ENCODE results near the gene IQCF2. TPM values are rescaled to one million over a fixed set of nuclear protein-coding genes. Genes with fewer than 3 reads are reported as not detected.

IQCF2 gene
- total RNA-seq, 4 donors from 2014 or later = not detected

DNA sequence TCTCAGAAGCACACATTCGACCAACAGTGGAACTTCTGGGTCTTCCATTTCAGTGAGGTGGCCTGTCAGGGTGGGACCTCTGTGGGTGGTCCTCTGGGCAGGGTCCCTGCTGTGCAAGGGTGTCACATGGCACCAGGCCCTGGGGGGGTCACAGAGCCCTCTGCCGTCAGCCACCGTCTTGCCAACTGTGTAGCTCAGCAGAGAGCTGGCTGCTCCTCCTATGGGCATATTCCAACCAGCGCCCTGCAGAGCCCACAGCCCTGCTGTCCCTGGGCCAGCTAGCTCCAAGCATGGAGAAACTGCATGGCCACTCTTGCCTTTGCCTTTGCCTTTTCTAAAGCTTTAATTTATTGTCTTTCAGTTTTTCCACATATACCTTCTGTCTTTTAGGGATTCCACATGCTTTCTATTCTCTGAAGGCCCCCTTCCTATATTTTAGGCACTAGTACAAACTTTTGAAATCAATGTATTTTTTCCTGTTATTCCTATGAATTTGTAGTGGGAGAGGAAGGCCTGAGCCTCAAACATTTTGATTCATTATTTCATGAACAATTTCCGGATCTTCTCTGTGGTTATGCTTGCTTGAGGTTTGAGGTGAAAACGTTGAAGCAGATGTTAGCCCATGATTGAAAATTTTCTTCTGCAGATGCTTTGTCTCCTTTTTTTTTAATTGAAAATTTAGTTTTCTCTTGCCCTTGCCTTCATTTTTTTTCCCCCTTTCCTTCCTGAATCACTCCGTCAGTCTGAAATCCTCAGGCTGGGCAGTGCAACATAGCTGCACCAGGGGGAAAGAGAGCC lies 30.0 kb downstream of the IQCF2 start:
- Histone ChIP-seq H3K27me3 (no peaks in the 10 kb centered on the region), H3K36me3 (no peaks in the 10 kb centered on the region), H3K4me3 (no peak overlapping the region), H3K4me1 (no peaks in the 10 kb centered on the region), H3K27ac (no peak overlapping the region), H3K9me3 (no peaks in the 10 kb centered on the region)
- no peak for DNase-seq (ENCODE audit: low spot score in 2 of 2)
- no peak for TF ChIP-seq EP300 (IDR thresholded peaks at IDR 0.05)
- TF ChIP-seq POLR2A (IDR thresholded peaks at IDR 0.05) = no peak
- TF ChIP-seq, protein P1, sequence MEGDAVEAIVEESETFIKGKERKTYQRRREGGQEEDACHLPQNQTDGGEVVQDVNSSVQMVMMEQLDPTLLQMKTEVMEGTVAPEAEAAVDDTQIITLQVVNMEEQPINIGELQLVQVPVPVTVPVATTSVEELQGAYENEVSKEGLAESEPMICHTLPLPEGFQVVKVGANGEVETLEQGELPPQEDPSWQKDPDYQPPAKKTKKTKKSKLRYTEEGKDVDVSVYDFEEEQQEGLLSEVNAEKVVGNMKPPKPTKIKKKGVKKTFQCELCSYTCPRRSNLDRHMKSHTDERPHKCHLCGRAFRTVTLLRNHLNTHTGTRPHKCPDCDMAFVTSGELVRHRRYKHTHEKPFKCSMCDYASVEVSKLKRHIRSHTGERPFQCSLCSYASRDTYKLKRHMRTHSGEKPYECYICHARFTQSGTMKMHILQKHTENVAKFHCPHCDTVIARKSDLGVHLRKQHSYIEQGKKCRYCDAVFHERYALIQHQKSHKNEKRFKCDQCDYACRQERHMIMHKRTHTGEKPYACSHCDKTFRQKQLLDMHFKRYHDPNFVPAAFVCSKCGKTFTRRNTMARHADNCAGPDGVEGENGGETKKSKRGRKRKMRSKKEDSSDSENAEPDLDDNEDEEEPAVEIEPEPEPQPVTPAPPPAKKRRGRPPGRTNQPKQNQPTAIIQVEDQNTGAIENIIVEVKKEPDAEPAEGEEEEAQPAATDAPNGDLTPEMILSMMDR (IDR thresholded peaks at IDR 0.05) = no peak
- TF ChIP-seq POLR2AphosphoS5 (IDR thresholded peaks at IDR 0.05) = no peak
- 77% methylated on average over 7 of the region's 7 CpGs for WGBS

DNA sequence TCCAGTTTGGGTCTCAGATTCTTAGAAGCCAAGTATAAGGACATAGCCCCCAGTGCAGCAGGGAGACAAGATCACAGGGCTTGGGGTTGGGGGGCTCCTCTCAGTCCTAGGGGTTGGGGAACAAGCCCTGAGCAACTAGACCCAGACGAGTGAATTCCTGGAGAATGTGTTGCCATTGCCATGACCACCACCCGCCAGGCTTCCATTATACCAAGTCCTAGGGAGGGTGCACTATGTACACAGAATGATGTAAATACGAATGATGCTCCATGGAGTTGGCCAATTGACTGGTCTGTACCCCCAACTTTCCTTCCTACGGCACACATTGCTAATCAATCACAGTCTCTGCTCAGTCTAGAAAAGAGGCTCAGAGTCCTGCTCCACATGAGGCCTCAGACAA lies 33.0 kb downstream of the IQCF2 start:
- TF ChIP-seq, protein P1 (IDR thresholded peaks at IDR 0.05) = no peak
- no peak for TF ChIP-seq EP300 (IDR thresholded peaks at IDR 0.05)
- TF ChIP-seq POLR2AphosphoS5 (IDR thresholded peaks at IDR 0.05) = no peak
- TF ChIP-seq POLR2A (IDR thresholded peaks at IDR 0.05) = no peak

DNA sequence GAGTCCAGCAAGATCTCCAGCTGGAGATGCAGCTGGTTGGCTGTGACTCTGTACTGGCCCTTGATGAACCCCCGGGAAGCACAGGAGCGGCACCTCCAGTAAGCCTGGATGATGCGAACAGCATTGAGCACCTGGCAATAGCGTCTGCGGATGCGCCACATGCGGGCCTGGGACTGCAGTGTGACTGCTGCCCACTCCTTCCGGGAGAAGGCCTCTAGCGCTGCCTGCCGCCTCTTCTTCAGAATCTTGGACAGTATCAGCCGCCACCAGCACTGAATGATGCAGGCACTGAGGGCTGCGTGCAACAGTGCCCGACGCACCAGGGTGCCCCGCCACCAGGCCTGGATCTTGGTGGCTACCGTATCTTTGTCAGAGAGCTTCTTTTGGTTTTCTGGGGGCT lies 33.5 kb downstream of the IQCF2 start:
- TF ChIP-seq, protein P1 (IDR thresholded peaks at IDR 0.05) = no peak
- no peak for TF ChIP-seq EP300 (IDR thresholded peaks at IDR 0.05)
- DNase-seq (ENCODE audit: low spot score in 2 of 2) = no peak
- no peaks in the 10 kb centered on the region for H3K27me3 ChIP-seq

More for the DNA sequence above, 33.0 kb downstream of the IQCF2 start:
- Histone ChIP-seq H3K27me3 (no peaks in the 10 kb centered on the region), H3K4me3 (no peak overlapping the region), H3K4me1 (no peaks in the 10 kb centered on the region), H3K36me3 (no peaks in the 10 kb centered on the region), H3K9me3 (no peaks in the 10 kb centered on the region), H3K27ac (no peak overlapping the region)
- no peak for DNase-seq (ENCODE audit: low spot score in 2 of 2)
- WGBS = 94% methylated on average over 4 of the region's 4 CpGs

DNA sequence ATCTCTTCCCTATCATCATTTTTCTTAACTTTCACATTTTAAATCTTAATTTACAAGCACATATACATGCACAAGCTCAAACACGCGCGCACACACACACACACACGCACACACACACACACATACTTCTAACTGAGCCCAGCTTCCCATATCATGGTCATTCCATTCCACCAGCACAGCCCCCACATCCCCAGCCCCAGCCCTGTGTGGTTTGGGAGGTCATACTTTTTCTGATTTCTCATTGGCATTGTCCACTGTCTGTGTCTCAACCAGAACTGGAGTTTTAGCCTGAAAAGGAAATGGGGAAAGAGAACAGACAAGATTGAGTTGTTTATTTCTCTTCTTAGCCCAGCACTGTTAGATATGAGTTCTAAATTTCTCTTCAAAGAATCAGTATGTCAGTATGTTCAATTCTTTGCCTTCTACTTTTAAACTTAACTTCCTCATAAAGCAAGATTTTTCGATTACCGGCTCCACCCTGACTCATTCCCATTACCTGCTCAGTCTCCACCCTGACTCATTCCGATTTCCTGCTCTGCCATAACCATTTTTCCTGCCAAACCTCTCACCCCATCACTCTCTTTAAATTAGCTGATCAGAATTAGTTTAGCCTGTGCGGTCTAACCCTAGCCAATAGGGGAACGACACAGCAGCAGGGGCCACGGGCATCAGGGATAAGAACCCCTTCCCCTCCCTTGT lies 35.3 kb downstream of the IQCF2 start:
- 83% methylated on average over 10 of the region's 10 CpGs for WGBS
- H3K4me3 ChIP-seq = no peak overlapping the region
- no peaks in the 10 kb centered on the region for H3K9me3 ChIP-seq

More for the DNA sequence above, 33.5 kb downstream of the IQCF2 start:
- H3K9me3 ChIP-seq = no peaks in the 10 kb centered on the region
- no peak overlapping the region for H3K4me3 ChIP-seq
- H3K36me3 ChIP-seq = no peaks in the 10 kb centered on the region
- H3K4me1 ChIP-seq = no peaks in the 10 kb centered on the region
- H3K27ac ChIP-seq = no peak overlapping the region
- WGBS = 95% methylated on average over 10 of the region's 16 CpGs

More for the DNA sequence above, 35.3 kb downstream of the IQCF2 start:
- Histone ChIP-seq H3K27me3 (no peaks in the 10 kb centered on the region), H3K36me3 (no peaks in the 10 kb centered on the region), H3K27ac (no peak overlapping the region), H3K4me1 (no peaks in the 10 kb centered on the region)
- no peak for DNase-seq (ENCODE audit: low spot score in 2 of 2)
- TF ChIP-seq EP300 (IDR thresholded peaks at IDR 0.05) (no peak), POLR2A (IDR thresholded peaks at IDR 0.05) (no peak), POLR2AphosphoS5 (IDR thresholded peaks at IDR 0.05) (no peak)
- TF ChIP-seq, protein P1 (IDR thresholded peaks at IDR 0.05) = no peak
